IMR-90 (cell line): ENCODE data around the gene RPS24. TPM values are rescaled to one million over a fixed set of nuclear protein-coding genes. Genes with fewer than 3 reads are reported as not detected.
A peak's percentile ranks its signal among the peaks of the same experiment; 100 is the strongest.

Source experiments
- ATAC-seq: fragments of 200-7000 bp; cut with Tn5 transposase; 2 replicates; pipeline ENCODE4 v1.9.1; 2020; ENCODE audit warnings: low read depth, mild to moderate bottlenecking, moderate library complexity
- BruUV-seq: library from RNA; stranded (reverse); fragments of 400-500 nt; replicated peaks from 2 replicates; lab custom pipeline; 2021; lab: Mats Ljungman, UMichigan
- CTCF ChIA-PET: fragments of 300-600 bp; formaldehyde crosslinking; extraction: SDS; loops from one replicate; lab custom pipeline; 2021; ENCODE audit warnings: antibody characterized with exemption; lab: Yijun Ruan, JAX
- POLR2A ChIA-PET: fragments of 300-600 bp; sonication (Branson Sonifier 250); formaldehyde crosslinking; loops from one replicate; lab custom pipeline; 2022; ENCODE audit warnings: antibody characterized with exemption; ENCODE audit not compliant: unreplicated experiment; lab: Charles Lee
- DNase-seq: peaks from one replicate; pipeline ENCODE4 v3.0.0; 2013
- H2AFZ ChIP-seq: replicated peaks from 2 replicates; pipeline ENCODE3; 2013; ENCODE audit warnings: low read length, mild to moderate bottlenecking; ENCODE audit not compliant: poor library complexity
- H2AK5ac ChIP-seq: 2 replicates; pipeline ENCODE4 v1.6.1; 2013; ENCODE audit warnings: low read depth, low read length, inconsistent platforms
- H2AK9ac ChIP-seq: replicated peaks from 2 replicates; pipeline ENCODE3; 2013; ENCODE audit warnings: mild to moderate bottlenecking, low read depth, low read length, moderate library complexity; ENCODE audit not compliant: poor library complexity
- H2BK120ac ChIP-seq: 2 replicates; pipeline ENCODE4 v1.6.1; 2013; ENCODE audit warnings: low read depth, low read length, inconsistent platforms
- H2BK15ac ChIP-seq: 3 replicates; pipeline ENCODE4 v1.6.1; 2013; ENCODE audit warnings: low read depth, low read length, inconsistent platforms
- H2BK20ac ChIP-seq: 2 replicates; pipeline ENCODE4 v1.6.1; 2013; ENCODE audit warnings: low read depth, mild to moderate bottlenecking, inconsistent platforms, low read length, moderate library complexity
- H2BK5ac ChIP-seq: 2 replicates; pipeline ENCODE4 v1.6.1; 2013; ENCODE audit warnings: mild to moderate bottlenecking, low read depth, low read length, inconsistent platforms; ENCODE audit not compliant: poor library complexity, severe bottlenecking
- H3K14ac ChIP-seq: replicated peaks from 2 replicates; pipeline ENCODE4 v1.6.1; 2013; ENCODE audit warnings: low read depth, low read length, inconsistent platforms
- H3K18ac ChIP-seq: 2 replicates; pipeline ENCODE4 v1.6.1; 2013; ENCODE audit warnings: low read depth, low read length, control low read depth
- H3K23ac ChIP-seq: 2 replicates; pipeline ENCODE4 v1.6.1; 2013; ENCODE audit warnings: low read depth, low read length, inconsistent platforms
- H3K27ac ChIP-seq: 2 replicates; pipeline ENCODE4 v1.5.1; 2013; ENCODE audit warnings: mild to moderate bottlenecking, control low read depth, low read length; ENCODE audit not compliant: insufficient read depth
- H3K27me3 ChIP-seq: 2 replicates; pipeline ENCODE4 v1.6.1; 2013; ENCODE audit warnings: low read length; ENCODE audit not compliant: control insufficient read depth, insufficient read depth
- H3K36me3 ChIP-seq: 2 replicates; pipeline ENCODE4 v1.6.1; 2013; ENCODE audit warnings: low read length, mixed read lengths; ENCODE audit not compliant: control insufficient read depth, insufficient read depth
- H3K4ac ChIP-seq: 2 replicates; pipeline ENCODE4 v1.6.1; 2013; ENCODE audit warnings: low read depth, low read length, inconsistent platforms
- H3K4me1 ChIP-seq: 2 replicates; pipeline ENCODE4 v1.6.1; 2013; ENCODE audit warnings: low read length, mixed read lengths; ENCODE audit not compliant: control insufficient read depth, insufficient read depth
- H3K4me2 ChIP-seq: 2 replicates; pipeline ENCODE4 v1.6.1; 2013; ENCODE audit warnings: low read depth, mild to moderate bottlenecking, control low read depth, low read length, moderate library complexity
- H3K4me3 ChIP-seq: 2 replicates; pipeline ENCODE4 v1.5.1; 2013; ENCODE audit warnings: low read depth, mild to moderate bottlenecking, control low read depth, low read length, moderate library complexity; ENCODE audit not compliant: insufficient read depth
- H3K56ac ChIP-seq: 2 replicates; pipeline ENCODE4 v1.6.1; 2013; ENCODE audit warnings: low read length, inconsistent platforms; ENCODE audit not compliant: insufficient read depth; ENCODE audit errors: extremely low read depth
- H3K79me1 ChIP-seq, 2 experiments: 2 replicates each; pipeline ENCODE4 v1.6.1; 2013; ENCODE audit warnings: low read length in 2 of 2, inconsistent platforms in 1 of 2, low read depth in 1 of 2
- H3K9ac ChIP-seq: 2 replicates; pipeline ENCODE4 v1.6.1; 2013; ENCODE audit warnings: low read depth, low read length, control low read depth
- H3K9me1 ChIP-seq: 2 replicates; pipeline ENCODE4 v1.6.1; 2013; ENCODE audit warnings: low read length, inconsistent platforms; ENCODE audit not compliant: insufficient read depth
- H3K9me3 ChIP-seq: 2 replicates; pipeline ENCODE4 v1.6.1; 2013; ENCODE audit warnings: low read length; ENCODE audit not compliant: control insufficient read depth, insufficient read depth
- H4K20me1 ChIP-seq: 2 replicates; pipeline ENCODE4 v1.6.1; 2013; ENCODE audit warnings: low read length, inconsistent platforms; ENCODE audit not compliant: insufficient read depth
- H4K5ac ChIP-seq: 2 replicates; pipeline ENCODE4 v1.6.1; 2013; ENCODE audit warnings: mild to moderate bottlenecking, low read depth, low read length, control low read depth
- H4K8ac ChIP-seq, 2 experiments: 2 replicates each; pipeline ENCODE4 v1.6.1; 2013; ENCODE audit warnings: low read depth in 2 of 2, low read length in 2 of 2, control low read depth in 1 of 2, inconsistent platforms in 1 of 2
- H4K91ac ChIP-seq: 2 replicates; pipeline ENCODE4 v1.6.1; 2013; ENCODE audit warnings: low read depth, low read length, inconsistent platforms; ENCODE audit not compliant: insufficient read depth
- CEBPB ChIP-seq: IDR thresholded peaks from 2 replicates; pipeline ENCODE4 v1.6.1; 2012; ENCODE audit warnings: low read depth, low read length, improper control_type of control experiment
- CHD1 ChIP-seq: IDR thresholded peaks from 2 replicates; pipeline ENCODE4 v1.6.1; 2012; ENCODE audit warnings: low read depth, low read length, improper control_type of control experiment
- CTCF ChIP-seq: conservative IDR thresholded peaks from 2 replicates; pipeline ENCODE4 v1.5.1; 2012; ENCODE audit warnings: mild to moderate bottlenecking, low read depth, low read length, improper control_type of control experiment
- ELK1 ChIP-seq: fragments of 150-350 bp; IDR thresholded peaks from 2 replicates; pipeline ENCODE4 v1.6.1; 2016; ENCODE audit warnings: low read depth, mild to moderate bottlenecking, low read length, moderate library complexity, borderline replicate concordance
- FOS ChIP-seq: fragments of 150-350 bp; IDR thresholded peaks from 2 replicates; pipeline ENCODE4 v1.6.1; 2016; ENCODE audit warnings: low read depth, low read length
- MAFK ChIP-seq: IDR thresholded peaks from 2 replicates; pipeline ENCODE4 v1.6.1; 2012; ENCODE audit warnings: low read depth, low read length, improper control_type of control experiment
- MAZ ChIP-seq: IDR thresholded peaks from 2 replicates; pipeline ENCODE4 v1.6.1; 2012; ENCODE audit warnings: low read depth, mild to moderate bottlenecking, low read length, improper control_type of control experiment, moderate library complexity, borderline replicate concordance
- MXI1 ChIP-seq: IDR thresholded peaks from 2 replicates; pipeline ENCODE4 v1.6.1; 2012; ENCODE audit warnings: low read depth, mild to moderate bottlenecking, low read length, moderate library complexity, borderline replicate concordance
- NFE2L2 ChIP-seq: fragments of 150-350 bp; IDR thresholded peaks from 2 replicates; pipeline ENCODE4 v1.6.1; 2016; ENCODE audit warnings: low read depth, mild to moderate bottlenecking, low read length
- POLR2A ChIP-seq: IDR thresholded peaks from 2 replicates; pipeline ENCODE4 v1.6.1; 2012; ENCODE audit warnings: mild to moderate bottlenecking, low read depth, low read length
- RFX5 ChIP-seq: IDR thresholded peaks from 2 replicates; pipeline ENCODE4 v1.8.0; 2012; ENCODE audit warnings: low read depth, mild to moderate bottlenecking, low read length, moderate library complexity
- SMC3 ChIP-seq: fragments of 150-350 bp; IDR thresholded peaks from 2 replicates; pipeline ENCODE4 v1.6.1; 2016; ENCODE audit warnings: low read depth, mild to moderate bottlenecking, antibody characterized with exemption, low read length, moderate library complexity
- USF2 ChIP-seq: fragments of 150-350 bp; IDR thresholded peaks from 2 replicates; pipeline ENCODE4 v1.6.1; 2017; ENCODE audit warnings: mild to moderate bottlenecking, antibody characterized with exemption, low read length, low read depth
- WGBS, 2 experiments: methylation state at CpG; one replicate each; pipeline versions ENCODE4 v1.1.5 to v1.1.7; 2013; ENCODE audit warnings: missing lambda C conversion rate in 2 of 2; ENCODE audit not compliant: insufficient read length in 1 of 2; ENCODE audit errors: extremely low coverage in 2 of 2; 5-methylcytosine and 5-hydroxymethylcytosine counted together
- dilution Hi-C: fragments of 300-500 bp; cut with HindIII; formaldehyde crosslinking; loops from one replicate; pipeline ENCODE4 v1.14.3; 2018; ENCODE audit warnings: low sequenced_read_pairs; ENCODE audit not compliant: unreplicated experiment
- in situ Hi-C: fragments of 300-500 bp; cut with MboI; formaldehyde crosslinking; loops from 3 replicates; pipeline ENCODE4 v1.14.3; 2019; ENCODE audit warnings: low sequenced_read_pairs, inconsistent platforms, mixed read lengths
- intact Hi-C: fragments of 100-400 bp; cut with micrococcal nuclease; formaldehyde crosslinking; loops from 2 replicates; pipeline ENCODE4 v1.10.0; 2022
- polyA plus RNA-seq, 3 experiments: library from polyadenylated mRNA; depleted of rRNA; stranded (reverse); fragments of >200 nt; gene quantifications; 2 replicates each; pipeline ENCODE4 v1.2.3, GENCODE V29; 2012; ENCODE audit warnings: low replicate concordance in 1 of 3
- total RNA-seq: library from RNA; depleted of rRNA; stranded (reverse); fragments of >200 nt; gene quantifications from 2 replicates; pipeline ENCODE4 v1.2.3, GENCODE V29; 2012

Gene RPS24
- total and polyA plus RNA-seq, 2 of the 4 experiments (the other 2 are of a cell fraction), result 1,664 to 4,721 TPM

GRCh38 chr10:77989081-77989724 lies 44.5 kb upstream of the RPS24 start:
- H2BK120ac ChIP-seq, result no peak overlapping the region
- intact Hi-C loops (loop anchor here (5.0 kb wide), 1 partner anchor 33 kb away; no protein-coding TSS in a partner anchor), in situ Hi-C loops (no loop called here), dilution Hi-C loops (no loop called here)
- DNase-seq (peak; percentile 22), ATAC-seq (no peak; the same call in 1 of the 2 replicates)
- H3K4me2 ChIP-seq, result no peak overlapping the region
- POLR2A ChIA-PET, result no interaction called here
- H3K56ac ChIP-seq, result no peak overlapping the region
- H2AK5ac ChIP-seq, result no peak overlapping the region
- no peak overlapping the region for H2BK20ac ChIP-seq
- peaks cover 4% of the 10 kb centered on the region for H3K9me1 ChIP-seq
- no peak overlapping the region for H2BK5ac ChIP-seq
- no peak overlapping the region for H2AK9ac ChIP-seq
- no peak overlapping the region for H4K8ac ChIP-seq
- peaks cover 63% of the 10 kb centered on the region for H3K36me3 ChIP-seq
- H3K27me3 ChIP-seq, result no peaks in the 10 kb centered on the region
- TF ChIP-seq NFE2L2 (no peak), POLR2A (no peak), CHD1 (no peak), CTCF (no peak), RFX5 (no peak), SMC3 (no peak), MAZ (no peak), ELK1 (no peak), CEBPB (no peak), MXI1 (no peak), USF2 (no peak), FOS (no peak), MAFK (no peak)
- H3K9me3 ChIP-seq, result no peaks in the 10 kb centered on the region
- H4K5ac ChIP-seq, result no peak overlapping the region
- CTCF ChIA-PET, result no interaction called here
- no peak overlapping the region for H3K9ac ChIP-seq
- BruUV-seq, result no TSS peak
- peaks cover 9 to 17% of the 10 kb centered on the region in 2 experiments; a peak in 3 of 4 replicates for H3K79me1 ChIP-seq
- H3K23ac ChIP-seq, result no peak overlapping the region
- H3K4me3 ChIP-seq, result no peak overlapping the region
- WGBS, 2 experiments, result 90% methylated on average over 6 of the region's 11 CpGs; no CpG with 5 or more reads in 1 of the 2 experiments
- no peak overlapping the region for H2AFZ ChIP-seq
- no peak overlapping the region for H3K18ac ChIP-seq
- no peak overlapping the region for H3K27ac ChIP-seq
- H3K4ac ChIP-seq, result no peak overlapping the region
- no peak overlapping the region for H3K14ac ChIP-seq
- H4K20me1 ChIP-seq, result no peaks in the 10 kb centered on the region
- H4K91ac ChIP-seq, result no peak overlapping the region
- no peaks in the 10 kb centered on the region for H3K4me1 ChIP-seq
- H2BK15ac ChIP-seq, result no peak overlapping the region
